Activated T-helper 1 cell treated with Interleukin-2 at 50 U/mL for 16 hours (primary cell): ENCODE measurements around the gene AP2A2.

ENCODE experiments used
- DNase-seq: peaks from one replicate; pipeline ENCODE4 v3.0.0-alpha.2; 2020; ENCODE audit warnings: low read depth

AP2A2 gene

DNA sequence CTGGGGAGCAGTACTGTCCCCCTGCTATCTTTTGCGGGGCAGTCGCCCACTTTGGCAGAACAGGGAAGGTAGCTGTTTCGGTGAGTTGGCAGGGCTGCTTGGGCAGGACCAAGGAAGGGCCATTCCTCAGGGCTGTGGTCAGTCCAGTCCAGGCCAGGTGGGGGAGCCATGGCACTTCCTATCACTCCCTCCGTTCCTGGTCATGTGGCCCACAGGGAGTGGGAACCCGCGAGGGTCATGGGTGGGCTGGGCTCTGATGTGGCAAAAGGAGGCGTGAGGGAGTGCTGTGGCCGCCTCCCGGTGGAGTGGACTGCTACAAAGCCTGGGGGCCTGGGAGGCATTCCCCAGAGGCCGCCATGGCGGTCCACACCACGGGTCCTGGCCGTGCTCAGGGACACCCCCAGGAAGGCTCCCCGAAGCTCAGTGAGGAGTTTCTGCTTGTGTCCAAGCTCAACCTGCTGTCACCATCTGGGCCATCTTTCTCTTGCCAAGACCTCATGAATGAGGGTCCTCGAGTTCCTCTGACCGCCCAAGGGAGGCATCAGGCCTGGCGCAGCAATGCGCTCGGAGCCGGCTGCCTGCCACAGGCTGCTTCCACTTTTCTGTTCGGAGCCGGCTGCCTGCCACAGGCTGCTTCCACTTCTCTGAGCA lies 27.0 kb upstream of the AP2A2 start:
- DNase-seq: no peak

- no peak for DNase-seq
These were observed 25.9 kb upstream of the AP2A2 start for GRCh38 chr11:899724-900123.

GRCh38 chr11:900545-900944 lies 25.1 kb upstream of the AP2A2 start:
- no peak for DNase-seq

DNA sequence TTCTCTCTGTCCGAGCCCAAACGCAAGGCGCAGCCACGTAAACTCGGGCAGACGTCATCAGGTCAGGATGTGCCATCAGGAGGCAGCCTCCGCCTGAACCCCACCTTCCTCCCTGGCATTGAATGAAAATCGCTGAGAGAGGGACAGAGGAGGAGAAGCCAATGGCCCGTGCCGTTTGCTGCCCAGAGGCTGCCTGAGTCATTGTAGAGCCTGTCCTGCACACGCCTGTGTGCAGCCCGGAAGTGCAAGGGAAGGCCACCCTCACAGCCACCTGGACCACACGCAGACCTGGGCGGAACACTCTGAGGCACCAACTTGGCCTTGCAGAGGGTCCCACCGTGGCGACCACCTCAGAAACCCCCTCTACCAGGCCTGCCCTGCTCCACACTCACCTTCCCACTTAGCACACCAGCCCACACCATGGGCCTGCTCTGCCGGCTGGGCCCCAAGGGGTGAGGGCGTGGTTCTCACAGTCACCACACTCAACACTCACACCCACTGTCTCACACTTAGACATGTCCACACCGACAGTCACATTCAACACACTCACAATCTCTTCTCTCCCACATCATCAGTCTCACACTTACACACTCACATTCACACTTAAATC lies 24.1 kb upstream of the AP2A2 start:
- DNase-seq: no peak

DNA sequence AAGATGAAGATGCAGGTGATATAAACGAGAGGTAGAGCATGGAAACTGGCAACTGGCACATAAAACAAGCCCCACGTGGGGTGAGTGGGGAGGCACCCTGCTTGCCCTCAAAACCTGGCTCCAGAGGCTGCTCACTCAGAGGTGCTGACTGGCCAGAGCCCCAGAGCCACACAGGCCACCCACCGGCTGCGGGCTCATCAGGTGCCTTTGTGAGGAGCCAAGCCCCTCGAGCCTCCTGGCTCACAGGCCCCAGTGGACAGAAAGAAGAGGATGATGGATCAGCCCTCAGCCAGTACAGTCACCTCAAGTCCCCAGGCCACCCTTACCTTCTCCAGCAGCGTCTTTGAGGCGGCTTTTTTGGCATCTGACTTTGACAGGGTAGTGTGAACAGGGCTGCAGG lies 21.3 kb upstream of the AP2A2 start:
- no peak for DNase-seq

DNA sequence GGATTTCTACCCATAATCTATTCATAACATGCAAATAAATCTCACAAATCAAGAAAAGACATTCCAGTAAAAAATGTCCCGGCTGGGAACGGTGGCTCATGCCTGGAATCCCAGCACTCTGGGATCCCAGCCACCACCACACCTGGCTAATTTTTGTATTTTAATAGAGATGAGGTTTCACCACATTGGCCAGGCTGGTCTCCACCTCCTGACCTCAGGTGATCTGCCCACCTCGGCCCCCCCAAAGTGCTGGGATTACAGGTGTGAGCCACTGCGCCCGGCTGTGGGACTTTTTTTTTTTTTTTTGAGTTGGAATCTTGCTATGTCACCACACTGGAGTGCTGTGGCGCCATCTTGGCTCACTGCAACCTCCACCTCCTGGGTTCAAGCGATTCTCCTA lies 19.7 kb upstream of the AP2A2 start:
- DNase-seq: no peak

GRCh38 chr11:907668-908067 lies 18.0 kb upstream of the AP2A2 start:
- no peak for DNase-seq

DNA sequence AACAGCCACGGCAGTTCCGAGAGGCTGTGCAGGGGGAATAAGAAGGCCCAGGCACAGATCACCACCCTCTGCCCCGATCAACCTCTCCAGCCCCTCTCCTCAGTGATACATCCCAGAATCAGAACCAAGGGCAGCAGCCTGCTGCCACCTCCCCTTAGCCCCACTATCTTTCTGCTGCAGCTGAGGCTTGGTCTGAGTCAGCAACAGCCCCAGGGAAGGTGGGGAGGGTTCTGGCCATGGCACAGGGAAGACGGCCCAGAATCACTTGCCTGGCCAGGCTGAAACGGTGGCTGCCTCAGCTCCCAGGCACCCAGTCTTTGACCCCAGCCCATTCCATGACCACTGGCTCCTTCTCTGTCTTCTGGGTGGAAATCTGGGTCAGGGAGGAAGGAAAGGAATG lies 17.4 kb upstream of the AP2A2 start:
- no peak for DNase-seq

DNA sequence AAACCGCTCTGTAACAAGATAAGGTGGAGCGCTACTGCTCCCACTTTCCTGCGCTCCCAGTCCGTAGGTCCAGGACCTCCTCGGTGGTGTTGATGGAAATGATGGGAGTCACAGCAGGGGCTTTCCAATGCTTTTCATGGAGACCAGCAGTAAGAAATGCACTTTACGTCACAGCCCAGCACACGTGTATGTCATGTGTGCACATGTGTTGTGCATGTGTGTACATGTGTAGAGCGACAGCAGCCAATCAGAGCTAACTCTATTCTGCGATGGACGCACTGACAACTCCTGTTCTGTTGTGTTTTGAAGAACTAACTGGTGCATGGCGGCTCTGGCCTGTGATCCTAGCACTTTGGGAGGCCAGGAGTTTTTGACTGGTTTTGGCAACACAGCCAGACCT lies 16.3 kb upstream of the AP2A2 start:
- DNase-seq: no peak

DNA sequence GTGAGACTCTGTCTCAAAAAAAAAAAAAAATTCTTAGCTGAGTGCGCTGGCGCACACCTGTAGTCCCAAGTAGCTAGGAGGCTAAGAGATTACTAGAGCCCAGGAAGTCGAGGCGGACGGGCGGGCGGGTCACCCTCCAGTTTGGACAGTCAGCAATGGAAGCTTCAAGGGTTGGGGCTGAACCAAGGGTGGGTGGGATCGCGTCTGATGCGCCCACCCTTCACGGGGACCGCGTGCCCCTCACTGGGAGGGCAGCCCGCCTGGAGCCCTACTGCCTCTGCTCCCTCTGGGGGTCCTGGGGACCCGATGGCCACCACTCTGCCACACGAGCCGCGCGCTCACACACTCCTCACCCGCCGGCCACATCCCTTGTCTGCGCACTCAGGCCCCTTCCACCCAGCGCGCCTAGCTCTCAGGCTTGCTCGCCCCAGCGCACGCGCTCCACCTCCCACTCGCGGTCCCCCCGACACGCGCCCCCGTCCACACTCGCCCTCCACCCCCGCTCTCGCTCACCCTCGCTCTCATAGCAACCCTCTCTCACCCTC lies 15.6 kb upstream of the AP2A2 start:
- no peak for DNase-seq

DNA sequence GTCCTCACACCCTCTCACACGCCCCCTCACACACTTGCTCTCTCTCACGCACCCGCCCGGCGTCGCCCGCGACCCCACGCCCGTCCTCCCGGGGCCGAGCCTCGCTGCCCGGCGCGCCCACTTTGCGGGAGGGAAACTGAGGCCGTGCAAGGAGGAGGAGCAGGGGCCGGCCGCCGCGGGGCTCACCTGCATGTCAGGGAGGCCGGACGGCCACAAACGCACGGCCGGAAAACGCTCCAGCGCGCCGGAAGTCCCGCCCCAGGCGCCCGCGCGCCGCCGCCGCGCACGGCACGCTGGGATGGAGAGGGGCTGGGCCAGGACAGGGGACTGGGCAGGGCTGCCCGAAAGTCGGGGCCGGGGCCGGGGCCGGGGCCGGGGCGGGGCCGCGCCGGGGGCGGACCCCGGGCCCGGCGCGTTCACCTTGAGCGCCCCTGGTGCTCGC lies 15.1 kb upstream of the AP2A2 start, which contains the start of gene CHID1:
Gene CHID1 (minus strand): TSS at position 222 of the 442 bp plus-strand sequence. CDS start 5,994 bp downstream, outside the sequence.
- peak; percentile 79 for DNase-seq

DNA sequence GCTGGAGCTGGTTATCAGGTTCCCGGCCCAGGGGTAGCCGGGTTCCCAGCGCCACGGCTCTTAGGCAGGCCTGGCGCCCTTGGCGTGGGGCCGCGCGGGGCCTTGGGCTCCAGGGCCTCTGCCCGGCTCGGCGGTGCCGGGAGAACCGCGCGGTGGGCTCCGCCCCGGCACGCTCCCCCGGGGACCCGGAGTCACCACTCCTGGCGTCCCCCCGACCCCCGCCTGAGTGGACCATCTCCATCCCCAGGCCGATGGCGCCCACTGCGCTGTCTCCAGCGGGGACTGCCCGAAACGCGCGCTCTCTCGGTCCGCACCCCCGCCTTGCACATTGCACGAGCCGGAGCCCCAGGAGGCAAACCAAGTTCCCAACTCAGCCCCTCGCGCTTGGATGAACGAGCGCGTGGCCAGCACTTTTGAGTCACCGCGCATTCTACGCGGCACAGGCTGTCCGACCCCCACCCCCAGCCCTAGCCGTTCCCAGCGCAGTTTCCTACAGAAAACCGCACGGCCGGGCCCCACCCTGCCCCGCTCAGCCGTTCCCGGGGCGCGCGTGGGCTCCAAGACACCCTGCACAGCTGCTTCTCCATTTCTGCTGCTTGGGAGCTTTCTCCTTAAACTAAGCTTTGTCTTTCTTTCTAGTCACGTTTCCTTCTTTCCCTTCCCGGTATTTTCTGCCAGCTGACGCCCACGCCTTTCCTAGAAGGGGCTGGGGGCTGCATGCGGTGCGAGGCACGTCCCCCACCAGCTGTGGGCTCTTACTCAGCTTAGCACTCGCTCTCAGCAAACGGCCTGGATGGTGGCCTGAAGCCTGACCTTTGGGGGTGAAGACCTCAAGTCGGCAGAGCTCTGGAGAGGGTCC lies 14.4 kb upstream of the AP2A2 start:
- no peak for DNase-seq

DNA sequence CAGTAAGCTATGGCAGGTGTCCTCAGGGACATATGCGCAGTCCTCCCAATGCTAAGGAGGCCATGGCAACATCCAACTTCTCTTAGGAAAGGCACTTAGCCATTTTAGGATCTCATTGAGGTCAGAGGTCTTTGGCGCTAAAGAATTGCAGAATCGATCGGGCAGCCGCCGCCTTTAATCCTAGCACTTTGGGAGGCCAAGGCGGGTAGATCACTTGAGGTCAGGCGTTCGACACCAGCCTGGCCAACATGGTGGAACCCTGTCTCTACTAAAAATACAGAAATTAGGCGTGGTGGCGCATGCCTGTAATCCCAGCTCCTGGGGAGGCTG lies 13.8 kb upstream of the AP2A2 start:
- DNase-seq: no peak

DNA sequence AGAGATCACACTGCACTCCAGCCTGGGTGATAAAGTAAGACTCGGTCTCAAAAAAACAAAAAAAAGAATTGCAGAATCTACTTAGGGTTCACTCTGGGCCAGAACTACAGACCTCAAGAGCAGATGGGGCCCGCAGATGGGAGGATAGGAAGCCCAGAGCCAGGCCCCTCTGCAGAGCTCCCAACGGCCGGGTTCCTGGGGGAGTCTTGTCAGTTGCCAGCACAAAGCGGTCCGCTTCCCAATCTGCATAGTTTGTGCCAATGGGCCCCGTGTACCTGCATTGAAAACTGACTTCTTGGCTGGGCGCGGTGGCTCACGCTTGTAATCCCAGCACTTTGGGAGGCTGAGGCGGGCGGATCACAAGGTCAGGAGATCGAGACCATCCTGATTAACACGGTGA lies 13.4 kb upstream of the AP2A2 start:
- no peak for DNase-seq

GRCh38 chr11:913043-913442 lies 12.6 kb upstream of the AP2A2 start:
- DNase-seq: no peak

GRCh38 chr11:914204-914603 lies 11.5 kb upstream of the AP2A2 start:
- DNase-seq: no peak

- DNase-seq: no peak
These were observed 10.7 kb upstream of the AP2A2 start for GRCh38 chr11:914747-915501.

DNA sequence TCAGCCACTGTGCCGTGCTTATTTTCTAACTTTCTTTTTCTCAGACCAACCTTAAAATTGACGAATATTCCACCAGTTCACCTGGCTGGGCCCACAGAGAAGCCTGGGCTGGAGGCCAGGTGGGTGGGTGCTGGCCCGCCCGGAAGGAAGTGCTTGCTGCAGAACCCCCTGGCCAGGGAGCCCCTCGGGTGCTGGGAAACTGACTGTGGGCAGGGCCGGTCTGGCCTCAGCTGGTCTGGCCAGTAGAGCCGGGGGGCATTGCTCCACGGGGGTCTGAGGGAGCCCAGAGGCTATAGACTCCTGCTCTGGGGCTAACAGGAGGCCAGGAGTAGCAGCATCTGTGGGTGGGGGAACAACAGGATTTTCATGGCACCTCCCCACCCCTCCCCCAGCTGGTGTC lies 8.2 kb upstream of the AP2A2 start:
- DNase-seq: no peak

DNA sequence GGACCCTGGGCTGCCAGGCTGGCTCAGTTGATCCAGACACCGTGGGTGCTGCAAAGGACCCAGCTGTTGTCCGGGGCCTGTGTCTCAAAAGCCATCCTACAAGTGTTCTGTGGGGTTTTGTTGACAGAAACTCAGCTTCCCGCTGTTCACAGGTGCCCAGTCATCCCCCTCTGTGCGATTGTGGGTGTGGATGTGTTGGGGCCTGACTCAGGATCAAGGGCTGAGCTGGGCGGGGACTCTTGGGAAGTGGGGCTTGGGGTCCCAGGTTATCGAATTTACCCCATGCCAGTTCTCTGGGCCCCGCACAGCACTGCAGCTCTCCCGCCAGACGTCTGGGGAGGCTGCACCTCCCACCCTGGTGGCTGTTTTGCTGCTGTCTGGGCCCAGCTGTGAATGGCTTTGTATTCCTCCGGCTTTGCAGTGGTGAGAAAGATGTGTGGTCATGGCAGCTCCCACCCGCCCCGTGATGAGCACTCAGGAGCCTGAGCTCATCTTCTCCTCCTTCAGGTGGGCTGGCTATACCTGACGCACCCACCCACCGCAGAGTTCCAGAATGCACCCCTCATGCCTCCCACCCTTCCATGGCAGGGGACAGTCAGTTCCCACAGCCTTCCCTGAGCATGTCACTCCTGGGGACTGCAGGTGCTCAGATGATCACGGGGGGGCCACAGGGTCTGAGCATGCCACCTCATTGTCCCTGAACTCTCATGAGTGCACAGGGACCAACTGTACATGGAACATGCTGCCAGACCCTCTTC lies 3.6 kb upstream of the AP2A2 start:
- DNase-seq: no peak

DNA sequence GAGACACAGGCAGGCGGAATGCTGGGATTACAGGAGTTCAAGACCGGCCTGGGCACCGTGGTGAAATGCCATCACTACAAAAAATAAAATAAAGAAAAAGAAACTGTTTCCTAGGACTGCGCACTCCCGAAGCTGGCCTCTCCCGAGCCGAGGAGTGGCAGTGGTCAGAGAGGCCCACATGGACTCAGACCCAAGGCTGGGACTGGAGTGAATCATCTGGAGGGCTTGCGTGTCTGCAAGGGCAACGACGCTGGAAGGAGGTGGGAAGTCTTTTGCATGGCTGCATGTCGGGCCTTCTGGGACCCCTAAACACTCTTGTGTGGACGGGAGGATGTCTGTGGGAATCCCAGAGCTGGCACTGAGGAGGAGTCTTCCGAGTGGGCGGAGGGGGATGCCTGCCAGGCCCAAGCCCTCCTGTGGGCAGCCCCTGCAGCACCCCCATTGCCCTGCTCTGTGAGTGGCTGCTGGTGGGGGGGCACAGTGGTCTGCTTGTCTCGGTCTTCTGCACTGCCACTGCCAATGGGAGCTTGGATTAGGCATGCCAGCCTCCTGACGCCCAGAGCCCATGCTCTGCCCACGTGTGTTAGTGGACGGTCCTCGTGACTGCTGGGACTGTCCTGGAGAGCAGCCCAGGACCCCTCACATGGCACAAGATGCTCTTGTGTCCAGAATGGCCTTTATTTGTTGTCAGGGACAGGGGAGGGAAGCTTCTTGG lies 1.8 kb upstream of the AP2A2 start:
- no peak for DNase-seq
